ENCODE data around the gene TMEM108. TPM values are rescaled to one million over a fixed set of nuclear protein-coding genes. Genes with fewer than 3 reads are reported as not detected.

TMEM108 gene
- total and polyA plus RNA-seq, 2 of the 4 experiments (the other 2 are of a cell fraction): 0.18 to 2.2 TPM

DNA sequence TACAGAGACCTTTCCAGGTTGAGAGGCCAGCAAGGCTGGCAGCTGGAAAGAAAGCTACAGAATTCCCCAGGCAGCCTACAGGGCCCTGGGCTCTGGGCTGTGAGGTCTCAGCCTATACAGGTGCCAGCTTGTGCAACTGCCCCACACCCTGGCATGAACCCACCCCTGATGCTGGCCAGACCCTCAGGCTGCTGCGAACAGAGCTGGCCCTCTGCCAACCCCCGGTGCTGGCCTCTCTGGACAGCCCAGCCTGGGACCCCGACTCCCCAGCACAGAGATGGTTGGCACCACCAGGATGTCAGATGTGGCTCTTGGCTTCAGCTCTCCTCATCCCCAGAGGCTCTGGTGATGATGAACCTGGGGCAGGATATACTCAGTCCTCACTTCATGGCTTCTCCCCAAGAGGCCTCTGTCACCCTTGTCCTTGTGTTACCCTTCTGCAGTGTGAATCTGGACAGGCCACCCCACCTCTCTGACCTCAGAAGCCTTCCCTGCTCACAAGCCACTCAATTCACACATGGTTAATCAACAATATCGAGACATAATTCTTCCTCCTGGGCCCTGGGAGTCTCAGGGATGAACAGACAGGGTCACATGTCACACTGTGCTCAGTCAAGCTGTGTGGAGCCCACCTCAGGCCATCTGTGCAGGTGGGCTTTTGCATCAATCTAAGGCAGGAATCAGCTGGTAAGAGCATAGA lies 350.7 kb downstream of the TMEM108 start:
- Histone ChIP-seq H2BK120ac (ENCODE audit: low read depth, low read length) (no peak overlapping the region), H3K4me2 (ENCODE audit: low read depth, low read length) (no peak overlapping the region), H3K4me3 (ENCODE audit: insufficient read depth, low read depth, low read length) (no peak overlapping the region), H3K27me3 (ENCODE audit: control insufficient read depth, insufficient read depth, low read length) (no peaks in the 10 kb centered on the region), H2AK9ac (replicated peaks; ENCODE audit: low read depth, low read length, poor library complexity) (no peak overlapping the region), H2BK5ac (ENCODE audit: low read depth, low read length, poor library complexity, severe bottlenecking) (no peak overlapping the region), H3K4me1 (ENCODE audit: control insufficient read depth, insufficient read depth, low read length) (0 out of 2 replicates have a peak, but pooled peaks cover 2% of the 10 kb centered on the region), H3K18ac (ENCODE audit: low read depth, low read length) (no peak overlapping the region), H2BK15ac (ENCODE audit: low read depth, low read length) (no peak overlapping the region), H3K23ac (ENCODE audit: low read depth, low read length) (no peak overlapping the region), H2AFZ (replicated peaks; ENCODE audit: low read length, poor library complexity) (no peak overlapping the region), H4K91ac (ENCODE audit: insufficient read depth, low read depth, low read length) (no peak overlapping the region), H3K79me1 (ENCODE audit: low read depth in 1 of 2, low read length in 2 of 2) (peaks cover 3 to 17% of the 10 kb centered on the region in 2 experiments; a peak in 1 of 4 replicates), H3K27ac (ENCODE audit: insufficient read depth, low read length) (no peak overlapping the region), H3K56ac (ENCODE audit: extremely low read depth, insufficient read depth, low read length) (no peak overlapping the region), H3K36me3 (ENCODE audit: control insufficient read depth, insufficient read depth, low read length) (no peaks in the 10 kb centered on the region), H3K14ac (replicated peaks; ENCODE audit: low read depth, low read length) (no peak overlapping the region), H2BK20ac (ENCODE audit: low read depth, low read length) (no peak overlapping the region), H4K5ac (ENCODE audit: low read depth, low read length) (no peak overlapping the region), H3K9ac (ENCODE audit: low read depth, low read length) (no peak overlapping the region), H3K9me1 (ENCODE audit: insufficient read depth, low read length) (0 out of 2 replicates have a peak, but pooled peaks cover 4% of the 10 kb centered on the region), H4K8ac (ENCODE audit: low read depth in 2 of 2, low read length in 2 of 2) (no peak overlapping the region), H3K9me3 (ENCODE audit: control insufficient read depth, insufficient read depth, low read length) (no peaks in the 10 kb centered on the region), H4K20me1 (ENCODE audit: insufficient read depth, low read length) (no peaks in the 10 kb centered on the region), H3K4ac (ENCODE audit: low read depth, low read length) (no peak overlapping the region), H2AK5ac (ENCODE audit: low read depth, low read length) (no peak overlapping the region)
- BruUV-seq (replicated peaks): no TSS peak
- TF ChIP-seq SMC3 (IDR thresholded peaks at IDR 0.05; ENCODE audit: low read depth, low read length): no peak
- TF ChIP-seq RCOR1 (IDR thresholded peaks at IDR 0.05; ENCODE audit: insufficient replicate concordance, low read length): no peak
- TF ChIP-seq CHD1 (IDR thresholded peaks at IDR 0.05; ENCODE audit: low read depth, low read length): no peak
- TF ChIP-seq BHLHE40 (IDR thresholded peaks at IDR 0.05; ENCODE audit: low read depth, low read length): no peak
- TF ChIP-seq, protein P1, sequence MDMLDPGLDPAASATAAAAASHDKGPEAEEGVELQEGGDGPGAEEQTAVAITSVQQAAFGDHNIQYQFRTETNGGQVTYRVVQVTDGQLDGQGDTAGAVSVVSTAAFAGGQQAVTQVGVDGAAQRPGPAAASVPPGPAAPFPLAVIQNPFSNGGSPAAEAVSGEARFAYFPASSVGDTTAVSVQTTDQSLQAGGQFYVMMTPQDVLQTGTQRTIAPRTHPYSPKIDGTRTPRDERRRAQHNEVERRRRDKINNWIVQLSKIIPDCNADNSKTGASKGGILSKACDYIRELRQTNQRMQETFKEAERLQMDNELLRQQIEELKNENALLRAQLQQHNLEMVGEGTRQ (IDR thresholded peaks at IDR 0.05; ENCODE audit: low read depth, low read length): no peak
- intact Hi-C loops (cut with micrococcal nuclease) (no loop called here), dilution Hi-C loops (cut with HindIII; ENCODE audit: low sequenced_read_pairs, unreplicated experiment) (no loop called here), in situ Hi-C loops (cut with MboI; ENCODE audit: low sequenced_read_pairs) (loop anchor here (5.0 kb wide), 2 partner anchors 347 to 662 kb away; no protein-coding TSS in a partner anchor)
- POLR2A ChIA-PET (ENCODE audit: unreplicated experiment): no interaction called here
- DNase-seq (no peak), ATAC-seq (ENCODE audit: low read depth) (no peak)
- WGBS, 2 experiments (ENCODE audit: extremely low coverage in 2 of 2, insufficient read length in 1 of 2): 43% methylated on average over 3 of the region's 4 CpGs; no CpG with 5 or more reads in 1 of the 2 experiments
- CTCF ChIA-PET: no interaction called here
